NCI-H524 (cell line): ENCODE data around the gene MAN2A1.
"Not testable (repeated sequence)": the region's sequence is repeated elsewhere in the genome, so short reads cannot be mapped to it uniquely, and the experiment has no call there.

Experiments
- DNase-seq, 2 experiments: peaks; one replicate each; lab custom pipeline; 2025; lab: John Stamatoyannopoulos, UW

Gene MAN2A1

DNA sequence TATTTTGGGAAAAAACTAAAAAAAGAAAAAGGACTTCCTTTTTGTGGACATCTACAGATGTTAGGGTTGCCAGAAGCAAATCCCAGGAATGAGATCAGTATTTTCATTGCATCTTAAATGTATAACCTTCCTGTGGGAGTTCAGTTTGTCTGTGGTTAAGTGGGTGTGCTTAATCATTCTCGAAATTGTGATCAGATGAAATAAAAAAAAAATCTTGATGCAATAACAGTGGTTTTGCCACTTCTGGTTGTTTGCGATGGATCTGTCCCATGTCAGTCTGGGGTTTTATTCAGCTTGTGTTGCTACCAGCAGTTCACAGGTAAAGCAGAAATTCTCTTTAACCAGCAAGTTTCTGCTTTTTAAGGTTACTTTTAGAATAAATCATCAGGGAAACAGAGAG, 179.0 kb downstream of the MAN2A1 start:
- no peak for DNase-seq

DNA sequence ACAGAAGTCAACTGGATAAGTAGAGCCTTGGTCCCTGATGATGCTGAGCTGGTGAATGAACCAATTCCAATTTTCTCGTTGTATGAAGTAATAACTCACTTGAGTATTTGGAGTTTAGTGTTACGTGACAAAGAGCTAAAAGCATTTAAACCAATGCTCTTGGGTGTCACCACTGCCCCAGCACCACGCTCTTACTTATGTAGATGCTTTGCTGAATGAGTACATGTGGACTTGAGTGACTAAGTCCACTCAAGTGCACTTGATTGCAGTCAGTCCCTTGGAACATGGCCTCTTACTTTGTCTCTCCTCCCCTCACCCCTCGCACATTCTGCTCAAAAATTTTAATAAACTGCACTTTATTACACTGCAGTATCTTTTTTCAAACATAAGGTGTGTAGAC, 184.0 kb downstream of the MAN2A1 start:
- DNase-seq, result peak in 1 of 2 experiments; percentile 17

- DNase-seq, result no peak
These were observed 184.4 kb downstream of the MAN2A1 start for GRCh38 chr5:109874108-109874507.

DNA sequence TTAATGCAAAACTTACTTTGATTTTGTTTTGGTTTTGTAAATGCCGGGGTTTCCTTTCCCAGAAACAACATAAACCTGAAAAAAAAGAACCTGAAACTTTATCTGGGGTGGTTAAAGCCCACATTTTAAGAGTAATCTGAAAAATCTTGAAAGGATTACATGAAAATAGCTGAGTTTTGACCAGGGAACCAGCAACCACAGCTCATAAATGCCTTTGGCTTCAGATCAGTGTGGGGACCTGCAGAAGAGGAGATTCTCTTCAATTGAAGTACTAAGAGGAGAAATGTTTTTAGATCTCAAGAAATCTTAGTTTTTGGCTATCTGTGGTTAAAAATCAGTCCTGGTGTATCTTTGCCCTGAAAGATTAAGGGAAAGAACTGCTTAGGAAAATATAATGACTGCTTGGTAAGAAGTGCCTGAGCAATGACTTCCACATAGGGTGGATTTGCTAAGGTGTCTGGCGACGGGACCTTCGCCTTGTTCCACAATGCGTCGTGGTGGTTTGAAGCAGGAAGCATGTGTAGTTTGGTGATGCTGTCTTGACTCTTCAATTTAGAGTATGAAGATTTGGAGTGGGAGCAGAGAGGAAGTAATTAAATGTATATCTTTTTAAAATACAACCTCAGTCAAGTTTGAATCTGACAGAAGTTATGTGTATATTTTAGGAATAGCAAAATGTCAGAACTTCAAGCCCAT, 186.5 kb downstream of the MAN2A1 start:
- no peak for DNase-seq

DNA sequence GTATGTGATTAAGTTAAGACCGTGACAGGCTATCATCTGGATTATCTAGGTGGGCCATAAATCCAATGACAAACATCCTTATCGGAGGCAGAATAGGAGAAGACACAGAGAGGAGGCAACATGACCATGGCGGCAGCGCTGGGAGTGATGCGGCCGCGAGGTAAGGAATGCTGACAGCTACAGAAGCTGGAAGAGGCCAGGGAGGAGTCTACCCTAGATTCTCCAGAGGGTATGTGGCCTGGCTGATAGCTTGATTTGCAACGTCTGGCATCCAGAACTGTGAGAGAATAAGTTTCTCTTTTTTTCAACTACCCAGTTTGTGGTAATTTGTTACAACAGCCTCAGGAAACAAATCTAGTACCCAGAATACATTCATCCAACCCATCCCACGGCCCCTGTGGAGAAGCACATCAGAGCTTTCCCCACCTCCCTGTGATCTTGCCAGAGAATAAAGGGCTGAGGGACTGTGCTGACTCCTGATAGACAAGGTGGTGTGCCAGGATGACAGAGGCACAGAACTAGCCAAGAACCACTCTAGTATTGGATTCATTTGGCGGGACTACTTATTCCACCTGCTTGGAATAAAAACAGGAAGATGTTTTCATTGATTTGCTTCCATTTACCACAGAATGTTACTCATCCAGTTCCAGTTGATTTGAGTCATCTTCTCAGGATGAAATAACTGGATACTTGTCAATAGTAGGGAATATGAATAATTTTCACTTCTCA, 187.4 kb downstream of the MAN2A1 start:
- DNase-seq, result no peak

- DNase-seq, result no peak
These were observed 187.9 kb downstream of the MAN2A1 start for GRCh38 chr5:109877670-109878045.

- no peak for DNase-seq
These were observed 189.2 kb downstream of the MAN2A1 start for GRCh38 chr5:109878887-109879286.

DNA sequence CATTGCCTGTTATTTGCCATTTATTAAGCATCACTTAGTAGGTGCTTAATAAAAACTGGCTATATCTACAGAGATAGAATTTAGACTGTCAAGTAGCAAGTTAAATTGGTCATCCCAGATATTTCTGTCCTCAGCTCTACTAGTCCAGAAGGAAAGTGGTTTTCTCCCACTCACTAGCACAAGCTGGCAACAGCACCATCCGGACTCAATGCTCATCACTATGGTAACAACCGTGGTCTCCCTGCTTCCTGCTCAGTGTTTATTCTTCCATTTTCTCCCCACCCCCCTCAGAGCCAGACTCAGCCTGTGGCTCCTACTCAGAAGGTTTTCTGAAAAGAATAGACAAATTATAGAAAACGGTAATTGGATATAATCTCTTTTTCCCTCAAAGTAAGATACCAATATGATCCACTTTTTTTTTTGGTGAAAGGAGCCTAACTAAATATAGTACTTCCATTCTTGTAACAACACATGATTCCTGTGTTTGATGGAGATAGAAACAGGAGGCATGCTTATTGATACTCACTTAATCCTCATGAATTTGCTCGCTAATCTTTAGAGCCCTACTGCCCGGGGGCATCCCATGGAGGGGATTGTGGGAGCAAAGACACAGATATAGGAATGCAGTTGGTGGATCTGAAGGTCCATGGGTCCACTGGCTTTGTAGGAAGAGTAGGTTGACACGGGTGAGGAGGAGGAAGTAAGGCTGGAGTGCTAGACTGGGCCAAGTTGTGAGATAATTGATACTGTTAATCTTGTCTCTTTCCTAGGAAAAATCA, 191.4 kb downstream of the MAN2A1 start:
- DNase-seq, result peak; percentile 30 to 67

GRCh38 chr5:109882546-109882945, 192.8 kb downstream of the MAN2A1 start:
- no peak for DNase-seq

- DNase-seq, result no peak
These were observed 194.9 kb downstream of the MAN2A1 start for GRCh38 chr5:109884676-109885075.

- no peak for DNase-seq
These were observed 195.5 kb downstream of the MAN2A1 start for GRCh38 chr5:109885205-109885604.

DNA sequence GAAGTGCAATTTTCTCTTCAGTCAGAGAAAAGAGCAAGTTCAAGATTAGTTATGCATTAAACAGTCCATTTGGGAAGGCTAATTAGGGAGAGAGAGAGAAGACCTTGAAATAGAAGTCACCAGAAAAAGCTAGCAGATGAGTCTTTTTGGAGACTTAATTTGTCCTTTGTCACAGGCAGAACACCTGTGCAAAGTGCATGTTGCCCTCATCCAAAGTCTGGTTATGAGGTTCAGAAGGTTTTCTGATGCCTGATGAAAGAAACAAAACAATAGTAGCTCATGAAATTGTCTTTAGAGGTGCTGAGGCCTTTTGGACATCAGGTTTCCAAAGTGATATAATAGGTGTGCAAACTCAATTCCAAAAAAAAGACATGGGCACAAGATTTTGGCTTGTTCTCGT, 199.3 kb downstream of the MAN2A1 start:
- DNase-seq, result no peak

GRCh38 chr5:109893271-109893670, 203.5 kb downstream of the MAN2A1 start:
- not testable (repeated sequence) for DNase-seq

DNA sequence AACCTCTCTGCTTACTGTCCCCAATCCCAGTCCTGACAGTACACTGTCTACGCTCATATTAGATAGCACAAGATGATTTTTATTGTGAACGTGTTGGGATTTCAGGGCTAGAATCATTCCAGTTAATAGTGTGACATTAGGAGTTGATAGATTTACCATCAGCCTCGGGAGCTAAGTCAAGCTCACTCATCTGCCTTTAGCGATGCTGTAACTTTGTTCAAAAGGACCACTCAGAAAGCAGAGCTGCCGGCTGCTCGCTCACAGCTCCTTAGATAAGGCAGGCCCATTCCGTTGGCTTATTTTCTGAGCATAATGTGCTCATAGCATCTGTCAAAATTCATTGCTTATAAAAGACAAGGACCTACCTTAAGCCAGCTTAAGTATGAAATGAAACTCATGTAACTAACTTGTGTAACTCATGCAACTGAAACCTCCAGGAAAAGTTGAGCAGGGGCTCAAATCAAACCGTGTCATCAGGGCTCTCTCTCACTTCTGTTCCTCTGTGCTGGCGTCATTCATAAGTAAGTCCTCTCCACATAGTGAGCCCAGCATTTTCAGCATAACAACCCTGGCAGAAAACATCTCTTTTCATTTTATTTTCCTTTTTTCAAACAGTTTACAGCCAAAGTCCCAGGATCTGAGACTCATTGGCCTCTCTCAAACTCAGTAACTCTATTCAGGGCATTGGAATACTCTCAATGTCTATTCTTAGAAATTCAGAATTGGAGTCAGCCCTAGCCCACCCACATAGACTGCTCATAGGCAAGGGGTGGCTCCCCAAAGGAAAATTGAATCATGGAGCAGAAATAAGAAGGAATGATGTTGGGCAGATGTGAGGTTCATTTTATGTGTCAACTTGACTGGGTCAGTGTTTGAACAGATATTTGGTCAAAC, 208.8 kb downstream of the MAN2A1 start:
- peak; percentile 20 to 77 for DNase-seq

DNA sequence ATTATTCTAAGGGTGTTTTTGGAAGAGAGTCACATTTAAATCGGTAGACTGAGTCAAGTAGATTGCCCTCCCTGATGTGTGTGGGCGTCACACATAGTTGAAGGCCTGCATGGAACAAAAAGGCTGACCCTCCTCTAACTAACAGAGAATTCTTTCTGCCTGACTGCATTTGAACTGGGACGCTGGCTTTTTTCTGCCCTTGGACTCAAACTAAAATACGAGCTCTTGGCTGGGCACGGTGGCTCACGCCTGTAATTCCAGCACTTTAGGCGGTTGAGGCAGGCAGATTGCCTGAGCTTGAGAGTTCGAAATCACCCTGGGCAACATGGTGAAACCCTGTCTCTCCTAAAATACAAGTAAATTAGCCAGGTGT, 209.4 kb downstream of the MAN2A1 start:
- no peak for DNase-seq

DNA sequence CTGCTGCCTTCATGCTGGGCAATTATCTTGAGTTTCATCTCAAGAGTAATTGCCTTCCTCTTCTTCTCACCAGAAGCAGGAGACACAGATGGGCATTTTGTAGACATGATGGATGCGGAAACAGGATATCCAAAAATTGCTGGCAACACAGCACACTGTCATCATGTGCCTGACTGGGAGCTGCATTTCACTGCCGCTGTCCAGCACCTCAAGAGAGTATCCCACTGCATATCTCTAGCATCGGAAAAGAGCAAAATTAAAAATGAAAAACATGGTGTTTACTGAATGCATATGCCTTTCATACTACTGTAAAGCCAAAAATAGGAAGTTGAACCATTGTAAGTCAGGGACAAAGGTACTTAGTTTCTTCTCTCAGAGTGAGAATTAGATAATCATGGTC, 210.7 kb downstream of the MAN2A1 start:
- DNase-seq, result no peak

DNA sequence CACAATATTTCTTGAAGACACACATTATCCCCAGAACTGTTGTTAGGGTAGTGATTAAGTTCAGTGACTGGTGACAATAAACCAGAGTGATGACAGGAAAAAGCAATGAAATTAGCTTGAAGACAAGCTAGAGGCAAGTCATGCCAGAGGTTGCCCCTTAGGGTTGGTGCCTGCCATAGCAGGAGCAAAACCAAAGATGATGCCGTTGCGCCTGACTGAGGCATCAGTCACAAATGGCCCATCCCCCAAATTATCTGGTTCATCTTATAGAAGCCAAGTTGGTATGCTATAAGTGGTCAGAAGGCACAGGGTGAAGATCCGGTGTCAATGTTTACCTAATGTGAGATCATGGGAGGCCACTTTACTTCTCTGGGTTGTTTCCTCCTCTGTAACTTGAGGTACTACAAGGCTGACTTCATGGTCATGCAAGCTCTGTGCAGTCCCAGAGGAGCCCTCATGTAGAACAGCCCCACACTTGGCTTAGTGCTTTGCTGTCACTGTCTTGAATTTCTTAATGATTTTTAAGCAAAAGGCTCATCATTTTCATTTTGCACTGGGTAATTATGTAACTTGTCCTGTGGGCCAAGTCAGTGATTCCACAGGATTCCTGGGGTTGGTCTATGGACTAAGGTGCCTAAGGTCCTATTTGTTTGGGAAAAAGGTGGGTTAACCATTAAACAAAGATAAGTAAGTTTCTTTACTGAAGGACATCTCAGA, 211.3 kb downstream of the MAN2A1 start:
- DNase-seq, result no peak

DNA sequence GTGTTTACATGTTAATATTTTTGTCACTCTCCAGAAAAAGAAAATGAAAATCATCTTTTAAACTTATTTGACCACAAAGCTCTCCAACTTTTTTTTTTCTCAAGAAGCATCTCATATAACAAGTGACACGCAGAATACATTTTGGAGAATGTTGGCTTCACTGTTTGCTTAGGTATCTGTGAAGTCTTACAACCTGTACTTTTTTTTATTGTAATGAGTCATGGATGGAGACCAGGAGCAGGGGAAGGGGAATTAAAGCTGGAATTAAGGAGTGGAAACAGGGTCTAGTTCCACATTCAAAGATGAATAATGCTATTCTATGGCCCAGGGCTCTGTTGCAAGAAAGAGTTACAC, 211.9 kb downstream of the MAN2A1 start:
- DNase-seq, result no peak

- no peak for DNase-seq
These were observed 213.3 kb downstream of the MAN2A1 start for GRCh38 chr5:109903061-109903460.

- DNase-seq, result no peak
These were observed 216.2 kb downstream of the MAN2A1 start for GRCh38 chr5:109905906-109906305.

DNA sequence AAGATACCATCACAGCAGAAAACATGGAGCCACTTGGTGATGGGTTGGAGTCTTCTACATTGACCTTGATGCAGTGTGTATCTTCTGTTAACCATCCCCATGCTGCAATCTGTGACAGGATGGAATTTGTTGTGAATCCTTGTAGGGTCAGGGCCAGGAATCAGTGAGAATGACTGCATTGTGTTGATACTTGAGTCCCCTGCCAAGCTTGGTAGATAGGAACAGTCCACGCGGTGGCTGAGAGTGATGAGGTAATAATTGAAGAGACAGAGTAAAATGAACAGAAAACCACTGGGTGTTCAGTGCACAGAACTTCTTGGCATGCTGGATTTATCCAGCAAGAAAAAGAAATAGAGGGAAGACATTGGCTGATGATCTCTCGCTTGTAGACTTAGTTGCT, 217.5 kb downstream of the MAN2A1 start:
- no peak for DNase-seq
